K562 (cell line): ENCODE measurements around the gene TAF4.

Experiments
- HMGN3 ChIP-seq: IDR thresholded peaks from 2 replicates; pipeline ENCODE4 v1.6.1; 2011; ENCODE audit warnings: borderline replicate concordance, low read depth, mild to moderate bottlenecking, mixed read lengths, low read length; ENCODE audit not compliant: insufficient read length; ENCODE audit errors: extremely low read depth
- KDM5B ChIP-seq: fragments of 200-600 bp; sonication (generic); IDR thresholded peaks from 2 replicates; pipeline ENCODE4 v1.6.1; 2012; ENCODE audit warnings: low read depth, mild to moderate bottlenecking, moderate library complexity, low read length, control low read depth, inconsistent platforms; ENCODE audit not compliant: insufficient replicate concordance
- KLF16 ChIP-seq: IDR thresholded peaks from 2 replicates; pipeline ENCODE4 v1.6.1; 2016; ENCODE audit warnings: antibody characterized with exemption
- POLR2A ChIP-seq: fragments of 450-650 bp; conservative IDR thresholded peaks from 2 replicates; pipeline ENCODE4 v1.6.1; 2016
- POLR2AphosphoS5 ChIP-seq: IDR thresholded peaks from 2 replicates; pipeline ENCODE4 v1.6.1; 2011; ENCODE audit warnings: mild to moderate bottlenecking, low read depth, low read length, moderate library complexity; ENCODE audit not compliant: control insufficient read depth, insufficient read depth
- SP1 ChIP-seq: sonication (generic); formaldehyde crosslinking; IDR thresholded peaks from 2 replicates; pipeline ENCODE4 v1.8.1; 2022; ENCODE audit warnings: mild to moderate bottlenecking, missing genetic modification reagents
- TSHZ1 ChIP-seq: fragments of 250-450 bp; sonication (Bioruptor Pico); IDR thresholded peaks from 2 replicates; pipeline ENCODE4 v1.4.0; 2020; ENCODE audit warnings: mild to moderate bottlenecking, moderate library complexity
- YY1 ChIP-seq, 3 experiments: IDR thresholded peaks; 2 replicates each; pipeline ENCODE4 v1.6.1; 2011; ENCODE audit warnings: low read length in 2 of 3, mild to moderate bottlenecking in 2 of 3, moderate library complexity in 2 of 3, borderline replicate concordance in 1 of 3, control low read depth in 1 of 3, low read depth in 1 of 3; ENCODE audit not compliant: insufficient read depth in 3 of 3, insufficient replicate concordance in 2 of 3, control insufficient read depth in 1 of 3, insufficient read length in 1 of 3; ENCODE audit errors: extremely low read depth in 1 of 3
- ZBTB26 ChIP-seq: fragments of 450-650 bp; formaldehyde crosslinking; IDR thresholded peaks from 2 replicates; pipeline ENCODE4 v1.4.0; 2022; ENCODE audit warnings: missing genetic modification characterization

GRCh38 chr20:61948586-61949362 lies 116.9 kb downstream of the TAF4 start:
- TF ChIP-seq TSHZ1 (CRISPR knock-in tag) (no peak), HMGN3 (no peak), KLF16 (no peak), ZBTB26 (CRISPR knock-in tag) (no peak), YY1 (IDR thresholded peaks at IDR 0.05; ENCODE audit: borderline replicate concordance in 1 of 3, control insufficient read depth in 1 of 3, extremely low read depth in 1 of 3, insufficient read depth in 3 of 3, insufficient read length in 1 of 3, insufficient replicate concordance in 2 of 3, low read depth in 1 of 3, low read length in 2 of 3) (no peak), KDM5B (no peak), POLR2A (no peak), POLR2AphosphoS5 (no peak), SP1 (no peak)
